CD4-positive, alpha-beta T cell treated with Interleukin-15 for 4 hours (primary cell): ENCODE results near the gene HCN2.
A peak's percentile ranks its signal among the peaks of the same experiment; 100 is the strongest.
"Not testable (repeated sequence)": the region's sequence is repeated elsewhere in the genome, so short reads cannot be mapped to it uniquely, and the experiment has no call there.

ENCODE experiments used
- DNase-seq: peaks from one replicate; pipeline ENCODE4 v3.0.0-alpha.2; 2020; ENCODE audit warnings: low spot score

The HCN2 gene

DNA sequence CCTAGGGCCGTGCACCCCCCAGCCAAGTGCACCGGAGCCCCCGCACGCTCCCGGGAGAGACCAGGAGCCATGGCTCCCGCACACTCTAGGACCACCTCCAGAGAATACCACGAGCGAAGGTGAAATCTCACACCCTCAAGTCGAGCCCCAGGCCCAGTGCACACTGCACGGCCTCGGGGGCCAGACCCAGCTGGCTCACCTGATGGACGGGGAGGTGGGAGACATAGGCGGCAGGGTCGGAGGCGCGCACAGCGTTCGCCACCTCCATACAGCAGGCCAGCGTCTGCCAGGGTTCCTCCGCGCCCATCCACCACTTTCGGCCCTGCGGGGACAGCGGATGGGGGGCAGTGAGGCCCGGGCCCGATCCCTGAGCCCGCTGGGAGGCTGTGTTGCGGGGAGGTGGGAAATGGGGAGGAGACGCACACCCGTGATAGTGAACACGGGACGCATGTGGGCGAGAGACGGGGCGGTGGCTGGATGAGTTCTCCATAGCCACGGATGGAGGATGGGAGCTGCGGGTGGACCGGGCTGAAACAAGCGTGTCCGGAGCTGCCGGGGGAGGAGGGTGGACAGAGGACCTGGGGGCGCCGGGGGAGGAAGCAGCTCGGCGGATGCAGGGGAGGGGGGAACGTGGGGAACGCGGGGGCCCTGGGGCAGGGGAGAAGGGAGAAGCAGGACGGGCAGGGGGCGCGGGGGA is 30.6 kb downstream of the HCN2 start:
- no peak for DNase-seq

DNA sequence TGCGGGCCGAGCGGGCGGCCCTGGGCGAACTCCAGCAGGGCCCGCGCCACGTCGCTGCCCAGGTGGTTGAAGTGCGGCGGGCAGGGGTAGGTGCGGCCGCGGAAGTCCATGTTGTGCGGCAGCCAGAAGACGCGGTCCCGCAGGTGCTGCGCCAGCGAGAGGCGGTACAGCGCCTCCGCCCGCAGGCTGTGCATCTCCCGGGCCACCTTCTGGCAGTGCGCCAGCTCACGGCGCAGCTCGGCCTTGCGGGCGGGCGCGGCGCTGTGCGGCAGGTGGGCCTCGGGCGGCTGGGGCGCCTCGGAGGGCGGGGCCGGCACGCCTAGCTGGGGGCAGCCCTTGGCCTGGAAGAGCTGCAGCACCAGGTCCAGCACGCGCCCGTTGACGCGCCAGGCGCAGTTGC is 31.5 kb downstream of the HCN2 start:
- DNase-seq, result not testable (repeated sequence)

GRCh38 chr19:621819-622218 is 32.1 kb downstream of the HCN2 start:
- no peak for DNase-seq

GRCh38 chr19:622666-623065 is 33.0 kb downstream of the HCN2 start:
- DNase-seq, result no peak

DNA sequence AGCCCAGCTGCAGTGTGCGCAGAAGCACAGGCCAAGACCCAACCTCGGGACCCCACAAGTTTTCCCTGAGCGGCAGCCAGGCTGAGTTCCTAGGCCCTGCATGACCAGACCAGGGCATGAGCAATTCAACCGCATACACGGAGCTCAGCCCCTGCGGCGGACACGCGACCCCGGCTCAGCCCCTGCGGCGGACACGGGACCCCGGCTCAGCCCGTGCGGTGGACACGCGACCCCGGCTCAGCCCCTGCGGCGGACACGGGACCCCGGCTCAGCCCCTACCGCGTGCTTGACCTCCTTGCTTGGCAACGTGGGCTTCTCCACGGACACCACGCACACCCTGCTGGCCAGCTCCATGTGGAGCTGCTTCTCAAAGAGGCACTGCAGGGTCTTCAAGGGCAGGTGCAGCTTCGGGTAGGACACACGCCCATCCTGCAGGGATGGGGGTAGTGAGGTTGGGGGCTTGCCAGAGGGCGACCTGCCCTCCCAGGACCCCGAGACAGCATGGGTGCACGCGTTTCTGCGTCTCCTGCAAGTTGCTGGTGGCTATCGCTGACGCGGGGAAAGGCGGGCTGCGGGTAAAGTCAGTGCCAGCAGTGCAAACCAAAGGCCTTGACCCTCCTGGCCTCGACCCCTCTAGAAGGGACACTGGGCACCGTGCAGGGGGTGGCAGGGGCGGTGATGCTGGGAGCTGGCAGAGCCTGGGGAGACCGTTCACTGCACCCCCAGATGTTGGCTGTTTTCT is 33.7 kb downstream of the HCN2 start:
- no peak for DNase-seq

DNA sequence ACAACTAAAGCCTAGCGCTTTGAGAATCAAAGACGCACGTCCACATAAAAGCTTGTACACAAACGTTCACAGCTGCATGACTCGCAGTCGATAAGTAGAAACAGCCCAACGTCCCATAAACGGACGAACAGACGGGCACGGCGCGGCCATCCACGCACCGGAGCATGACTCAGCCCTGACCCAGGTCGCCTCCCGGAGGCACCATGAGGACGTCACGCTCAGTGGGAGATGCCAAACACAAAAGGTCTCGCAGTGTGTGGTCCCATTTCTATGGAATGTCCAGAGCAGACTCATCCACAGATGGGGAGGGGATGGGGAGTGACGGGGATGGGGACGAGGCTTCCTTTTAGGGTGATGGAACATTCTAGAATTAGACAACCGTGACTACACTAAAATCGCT is 34.3 kb downstream of the HCN2 start:
- no peak for DNase-seq

DNA sequence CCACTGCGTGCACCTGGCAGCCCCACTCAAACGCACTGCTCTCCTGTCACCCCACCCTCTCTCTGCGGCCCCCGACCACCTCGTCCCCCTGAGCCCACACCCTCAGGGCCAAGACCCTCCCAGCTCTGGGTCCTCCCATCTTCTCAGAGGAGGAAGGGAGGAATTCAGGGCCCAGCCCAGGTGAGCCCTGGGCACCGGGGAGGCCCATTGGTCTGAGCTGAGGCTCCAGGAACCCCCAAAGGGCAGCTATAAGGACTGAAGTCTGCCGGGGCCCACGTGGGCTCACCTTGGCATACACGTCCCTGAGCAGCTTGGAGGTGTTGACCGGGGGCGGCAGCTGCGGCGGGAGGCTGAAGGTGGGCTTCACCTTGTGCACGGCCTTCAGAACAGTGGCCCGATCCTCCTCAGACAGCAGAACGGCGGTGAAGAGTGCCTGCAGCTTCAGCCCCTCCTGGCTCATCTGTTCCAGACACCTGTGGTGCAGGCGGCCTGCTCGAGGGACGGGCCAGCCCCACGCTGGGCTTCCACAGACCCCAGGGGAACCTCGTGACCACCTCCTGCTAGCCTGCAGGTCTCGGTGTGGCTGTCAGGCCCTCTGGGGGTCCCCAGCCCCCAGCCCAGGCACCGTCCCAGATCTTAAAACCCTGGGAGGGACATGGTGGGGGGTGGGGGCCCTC is 34.9 kb downstream of the HCN2 start:
- DNase-seq, result no peak

GRCh38 chr19:625257-625656 is 35.6 kb downstream of the HCN2 start:
- DNase-seq, result no peak

DNA sequence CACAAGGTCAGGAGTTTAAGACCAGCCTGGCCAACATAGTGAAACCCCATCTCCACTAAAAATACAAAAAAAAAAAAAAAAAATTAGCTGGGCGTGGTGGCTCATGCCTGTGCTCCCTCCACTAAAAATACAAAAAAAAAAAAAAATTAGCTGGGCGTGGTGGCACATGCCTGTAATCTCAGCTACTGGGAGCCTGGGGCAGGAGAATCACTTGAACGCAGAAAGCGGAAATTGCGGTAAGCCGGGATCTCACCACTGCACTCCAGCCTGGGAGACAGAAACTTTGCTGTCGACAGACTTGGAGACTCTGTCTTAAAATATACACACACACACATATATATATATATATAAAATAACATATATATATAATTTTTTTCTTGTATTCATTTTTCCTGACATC is 36.9 kb downstream of the HCN2 start:
- not testable (repeated sequence) for DNase-seq

DNA sequence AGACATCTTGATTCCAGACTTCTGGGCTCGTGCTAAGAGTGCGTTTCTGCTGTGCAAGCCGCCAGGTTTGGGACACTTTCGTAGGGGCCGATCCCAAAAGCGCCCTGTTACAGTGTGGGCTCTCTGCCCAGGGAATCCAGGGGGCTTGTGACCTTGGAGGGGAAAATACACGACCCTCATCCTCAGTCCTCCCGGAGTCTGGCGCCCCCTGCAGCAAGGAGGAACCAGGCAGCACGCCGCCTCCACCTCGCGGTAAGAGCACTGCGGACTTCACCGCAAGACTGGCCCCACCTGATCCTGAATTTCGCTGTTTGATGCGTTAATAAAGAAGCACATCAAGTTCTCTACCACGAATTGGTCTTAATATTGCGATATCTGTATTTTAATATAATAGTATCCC is 38.5 kb downstream of the HCN2 start:
- DNase-seq, result no peak

- DNase-seq, result not testable (repeated sequence)
Measured at GRCh38 chr19:629515-629914, 39.8 kb downstream of the HCN2 start.

DNA sequence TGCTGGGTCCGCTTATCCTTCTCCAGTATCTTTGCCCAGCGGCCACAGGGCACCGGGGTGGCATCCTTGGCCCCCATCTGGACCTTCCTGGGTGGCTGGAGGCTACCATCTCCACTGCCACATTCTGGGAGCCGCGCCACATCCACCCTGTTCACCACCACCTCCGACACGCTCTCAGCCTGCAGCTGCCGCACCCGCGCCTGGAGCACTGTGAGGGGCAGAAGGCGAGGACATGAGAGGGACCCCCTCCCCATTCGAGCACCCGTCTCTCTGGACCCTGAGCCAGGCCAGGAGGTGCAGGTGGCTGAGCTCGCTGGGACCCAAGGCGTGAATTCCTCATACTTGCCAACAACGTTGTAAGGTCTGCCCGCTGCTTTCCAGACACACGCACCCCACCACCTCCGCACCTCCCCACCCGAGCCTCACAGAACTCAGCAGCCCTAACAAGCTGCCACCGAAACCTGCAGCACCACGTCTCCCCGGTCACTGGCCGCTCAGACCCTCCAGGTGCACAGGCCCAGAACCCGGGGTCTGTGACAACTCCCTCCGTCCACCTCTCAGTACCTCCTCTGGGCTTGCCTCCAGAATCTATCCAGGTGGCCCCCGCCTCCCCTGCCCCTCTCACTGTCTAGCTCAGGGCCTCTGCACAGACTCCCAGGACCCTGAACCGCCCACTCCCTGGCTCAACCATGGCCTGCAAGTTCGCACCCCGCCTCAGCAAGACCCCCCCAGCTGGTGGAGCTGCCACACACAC is 40.5 kb downstream of the HCN2 start:
- DNase-seq, result no peak

GRCh38 chr19:632579-633067 is 42.9 kb downstream of the HCN2 start:
- no peak for DNase-seq

DNA sequence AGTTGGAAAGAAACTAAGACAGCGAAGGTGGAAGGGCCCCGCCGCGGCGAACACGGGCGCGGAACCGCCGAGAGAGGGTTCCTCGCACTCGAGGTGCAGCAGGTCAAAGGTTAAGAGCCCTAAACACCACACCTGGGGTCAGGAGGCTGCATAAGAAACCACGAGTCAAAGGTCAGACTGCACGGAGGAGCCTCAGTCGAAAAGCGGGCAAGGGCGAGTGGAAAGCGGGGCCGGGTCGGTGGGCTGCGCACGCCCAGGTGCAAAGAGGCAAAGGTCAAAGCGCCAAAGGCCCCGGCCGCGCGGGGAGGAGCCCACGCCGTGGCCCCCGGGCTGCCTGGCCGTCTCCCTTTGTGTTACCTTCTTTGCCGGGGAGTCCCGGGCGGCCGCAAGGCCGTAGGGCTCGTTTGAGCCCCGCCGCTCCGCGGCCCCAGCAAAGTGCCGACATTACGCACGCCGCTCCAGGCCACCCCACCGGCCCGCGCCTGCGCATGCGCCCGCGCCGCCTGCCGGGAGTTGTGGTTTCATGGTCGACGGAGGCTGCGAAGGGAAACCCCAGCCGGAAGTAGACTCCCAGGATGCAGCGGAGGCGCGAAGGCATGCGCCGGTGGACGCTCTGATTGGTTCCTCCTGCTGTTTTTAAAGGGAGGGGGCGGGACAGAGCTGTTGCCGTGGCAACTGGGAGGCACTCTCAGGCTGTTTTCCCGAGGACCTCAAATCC is 43.5 kb downstream of the HCN2 start, which contains the start of gene POLRMT:
TSS of gene POLRMT (minus strand) at position 470 of the 718 bp plus-strand sequence. CDS start at position 445, 25 bp downstream.
- DNase-seq, result peak; percentile 98

GRCh38 chr19:633786-634639 is 44.3 kb downstream of the HCN2 start:
- no peak for DNase-seq

DNA sequence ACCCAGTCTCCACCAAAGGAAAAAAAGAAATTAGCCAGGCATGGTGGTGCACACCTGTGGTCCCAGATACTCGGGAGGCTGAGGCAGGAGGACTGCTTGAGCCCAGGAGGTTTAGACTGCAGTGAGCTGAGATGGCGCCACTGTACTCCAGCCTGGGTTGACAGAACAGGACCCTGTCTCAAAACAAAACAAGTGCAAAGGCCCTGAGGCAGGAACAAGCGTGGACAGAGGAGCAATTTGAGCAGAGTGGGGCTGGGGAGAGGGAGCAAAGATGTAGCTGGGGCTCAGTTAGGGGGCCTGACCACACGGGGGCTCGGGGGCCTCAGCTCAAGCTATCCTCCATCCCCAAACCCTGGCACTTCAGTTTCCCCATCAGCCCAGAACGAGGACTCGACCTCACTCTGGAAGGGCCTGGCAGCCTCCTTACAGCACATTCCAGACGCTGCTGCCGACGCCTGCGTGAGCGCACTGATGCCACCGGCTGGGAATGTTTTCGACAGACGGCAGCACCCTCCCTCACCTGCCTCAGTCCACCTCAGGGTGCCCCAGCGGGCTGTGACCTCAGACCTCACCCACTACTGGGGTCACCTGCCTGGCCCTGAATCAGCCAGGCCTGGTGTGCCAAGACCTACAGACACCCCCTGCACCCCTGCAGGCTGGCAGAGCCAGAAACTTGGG is 45.4 kb downstream of the HCN2 start:
- no peak for DNase-seq

- DNase-seq, result no peak
Measured at GRCh38 chr19:638906-639252, 49.2 kb downstream of the HCN2 start.

DNA sequence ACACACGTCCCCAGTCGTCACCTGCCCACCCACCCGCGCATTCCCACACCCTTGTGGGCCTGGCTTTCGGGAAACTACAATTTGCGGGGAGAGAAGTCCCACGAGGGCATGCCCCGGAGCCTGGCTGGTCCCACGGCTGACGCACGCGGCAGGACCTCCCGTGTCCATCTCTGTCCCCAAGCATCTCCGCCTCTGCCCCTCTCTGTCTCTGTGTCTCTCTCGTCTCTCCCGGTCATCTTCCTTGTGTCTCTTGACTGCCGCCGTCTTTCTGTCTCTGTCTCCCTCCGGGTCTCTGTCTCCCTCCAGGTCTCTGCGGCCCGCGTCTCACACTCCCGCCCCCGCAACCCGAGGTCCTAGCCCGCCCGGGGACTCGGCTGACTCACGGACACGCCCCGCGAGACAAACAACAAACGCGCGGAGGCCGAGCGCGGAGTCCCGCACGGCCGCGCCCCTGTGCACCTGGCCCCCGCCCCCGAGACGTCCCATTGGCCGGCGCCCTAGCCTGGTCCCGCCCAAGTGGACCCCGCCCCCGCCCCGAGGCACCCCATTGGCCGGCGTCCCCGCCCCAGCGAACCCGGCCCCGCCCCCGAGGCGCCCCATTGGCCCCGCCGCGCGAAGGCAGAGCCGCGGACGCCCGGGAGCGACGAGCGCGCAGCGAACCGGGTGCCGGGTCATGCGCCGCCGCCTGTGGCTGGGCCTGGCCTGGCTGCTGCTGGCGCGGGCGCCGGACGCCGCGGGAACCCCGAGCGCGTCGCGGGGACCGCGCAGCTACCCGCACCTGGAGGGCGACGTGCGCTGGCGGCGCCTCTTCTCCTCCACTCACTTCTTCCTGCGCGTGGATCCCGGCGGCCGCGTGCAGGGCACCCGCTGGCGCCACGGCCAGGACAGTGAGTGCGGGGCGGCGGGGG is 49.8 kb downstream of the HCN2 start, which contains the start of gene FGF22:
TSS of gene FGF22 (plus strand) at position 627 of the 908 bp plus-strand sequence. CDS start at position 674, 47 bp downstream.
- peak; percentile 95 for DNase-seq

DNA sequence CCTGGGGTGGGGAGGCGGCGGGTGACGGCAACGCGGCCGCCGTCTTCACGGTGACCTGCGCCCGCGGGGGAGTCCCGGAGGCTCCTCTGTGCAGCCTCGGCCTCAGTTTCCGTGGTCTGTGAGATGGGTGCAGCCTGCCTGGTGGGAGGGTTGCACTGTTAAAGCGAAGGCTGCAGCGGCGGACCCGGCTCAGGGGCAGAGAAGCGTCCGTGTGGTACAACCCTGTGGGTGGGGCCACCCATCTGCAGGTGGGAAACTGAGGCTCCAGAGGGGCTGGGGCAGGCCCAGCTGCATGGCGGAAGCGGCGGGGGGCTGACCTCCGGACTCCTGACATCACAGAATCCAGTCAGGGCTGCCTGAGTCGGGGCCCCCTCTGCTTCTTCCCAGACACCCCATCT is 50.5 kb downstream of the HCN2 start:
- DNase-seq, result no peak
